ENCODE measurements around the gene NOTCH3.

Gene NOTCH3

DNA sequence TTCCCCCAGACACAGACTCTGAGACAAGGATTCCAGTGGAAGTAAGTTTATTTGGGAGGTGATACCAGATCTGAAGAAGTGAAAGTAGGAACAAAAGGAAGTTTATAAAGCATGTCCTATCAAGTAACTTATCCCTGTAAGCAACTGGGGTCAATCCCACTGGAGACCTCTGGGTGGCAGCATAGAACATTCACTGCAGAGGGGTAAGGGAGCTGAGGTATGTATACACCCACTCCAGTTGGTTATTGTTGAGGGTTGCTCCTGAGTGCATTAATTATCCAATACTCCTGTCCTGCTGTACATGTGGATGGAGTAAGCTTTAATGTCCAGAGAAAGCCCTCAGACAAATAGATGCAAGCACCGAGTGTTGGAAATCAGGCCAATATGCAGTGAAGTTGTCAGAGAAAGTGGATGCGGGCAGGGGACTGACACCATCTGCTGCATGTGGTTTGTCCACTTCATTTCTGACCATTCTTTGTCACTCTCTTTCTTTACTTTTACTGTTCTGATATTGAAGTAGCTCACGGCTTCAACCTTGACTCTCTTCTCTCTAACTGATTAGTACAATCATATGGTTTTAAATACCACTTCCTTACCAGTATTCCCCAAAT, 46.7 kb downstream of the NOTCH3 start:
- H3K4me1 ChIP-seq (ENCODE audit: control insufficient read depth, insufficient read depth, low read length, unreplicated experiment) = no peaks in the 10 kb centered on the region
- H3K27ac ChIP-seq (ENCODE audit: low read depth, low read length) = no peak overlapping the region
- H3K4me3 ChIP-seq (ENCODE audit: low read depth, low read length) = no peak overlapping the region
- no peaks in the 10 kb centered on the region for H3K27me3 ChIP-seq (ENCODE audit: insufficient read depth, low read length)
- H3K79me2 ChIP-seq (ENCODE audit: control insufficient read depth, insufficient read depth, low read length, unreplicated experiment) = no peaks in the 10 kb centered on the region
- peaks cover 7% of the 10 kb centered on the region for H3K36me3 ChIP-seq (ENCODE audit: insufficient read depth, low read length)
- H2AFZ ChIP-seq (ENCODE audit: low read length, unreplicated experiment) = no peak overlapping the region

GRCh38 chr19:15149737-15150136, 51.1 kb downstream of the NOTCH3 start:
- Histone ChIP-seq H3K27me3 (ENCODE audit: insufficient read depth, low read length) (no peaks in the 10 kb centered on the region), H2AFZ (ENCODE audit: low read length, unreplicated experiment) (no peak overlapping the region), H3K36me3 (ENCODE audit: insufficient read depth, low read length) (no peaks in the 10 kb centered on the region), H3K4me3 (ENCODE audit: low read depth, low read length) (no peak overlapping the region), H3K4me1 (ENCODE audit: control insufficient read depth, insufficient read depth, low read length, unreplicated experiment) (no peaks in the 10 kb centered on the region), H3K27ac (ENCODE audit: low read depth, low read length) (no peak overlapping the region), H3K79me2 (ENCODE audit: control insufficient read depth, insufficient read depth, low read length, unreplicated experiment) (no peaks in the 10 kb centered on the region)

- Histone ChIP-seq H3K79me2 (ENCODE audit: control insufficient read depth, insufficient read depth, low read length, unreplicated experiment) (no peaks in the 10 kb centered on the region), H3K27ac (ENCODE audit: low read depth, low read length) (no peak overlapping the region), H3K27me3 (ENCODE audit: insufficient read depth, low read length) (no peaks in the 10 kb centered on the region), H3K4me3 (ENCODE audit: low read depth, low read length) (no peak overlapping the region), H3K36me3 (ENCODE audit: insufficient read depth, low read length) (no peaks in the 10 kb centered on the region), H2AFZ (ENCODE audit: low read length, unreplicated experiment) (no peak overlapping the region), H3K4me1 (ENCODE audit: control insufficient read depth, insufficient read depth, low read length, unreplicated experiment) (no peaks in the 10 kb centered on the region)
Observed at GRCh38 chr19:15147090-15147489, 53.7 kb downstream of the NOTCH3 start.

DNA sequence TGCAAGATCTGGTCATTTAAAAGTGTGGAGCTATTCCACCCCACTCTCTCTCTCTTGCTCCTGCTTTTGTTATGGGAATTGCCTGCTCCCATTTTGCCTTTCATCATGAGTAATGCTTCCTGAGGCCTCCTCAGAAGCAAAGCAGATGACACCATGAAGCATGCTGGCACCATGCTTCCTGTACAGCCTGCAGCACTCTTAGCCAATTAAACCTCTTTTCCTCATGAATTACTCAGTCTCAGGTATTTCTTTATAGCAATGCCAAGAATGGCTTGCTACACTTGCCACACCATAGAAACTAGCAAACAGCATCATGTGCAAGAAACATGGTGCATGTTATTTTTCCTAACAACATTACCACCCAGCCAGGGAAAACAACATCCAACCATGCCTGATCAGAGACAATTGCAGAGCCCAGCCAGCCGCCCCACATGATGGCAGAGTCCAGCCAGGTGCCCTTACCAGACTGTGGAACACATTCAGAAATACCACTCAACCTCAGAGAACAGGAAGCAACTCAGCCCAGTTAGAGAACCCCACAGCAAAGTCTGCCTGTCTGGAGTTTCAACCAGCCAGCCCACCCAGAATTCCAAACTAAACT, 56.6 kb downstream of the NOTCH3 start:
- H3K27me3 ChIP-seq (ENCODE audit: insufficient read depth, low read length) = no peaks in the 10 kb centered on the region
- no peak overlapping the region for H3K27ac ChIP-seq (ENCODE audit: low read depth, low read length)
- no peaks in the 10 kb centered on the region for H3K36me3 ChIP-seq (ENCODE audit: insufficient read depth, low read length)
- H3K4me3 ChIP-seq (ENCODE audit: low read depth, low read length) = no peak overlapping the region
- H3K79me2 ChIP-seq (ENCODE audit: control insufficient read depth, insufficient read depth, low read length, unreplicated experiment) = no peaks in the 10 kb centered on the region
- no peak overlapping the region for H2AFZ ChIP-seq (ENCODE audit: low read length, unreplicated experiment)
- H3K4me1 ChIP-seq (ENCODE audit: control insufficient read depth, insufficient read depth, low read length, unreplicated experiment) = no peaks in the 10 kb centered on the region

GRCh38 chr19:15142313-15142712, 58.5 kb downstream of the NOTCH3 start:
- no peaks in the 10 kb centered on the region for H3K79me2 ChIP-seq (ENCODE audit: control insufficient read depth, insufficient read depth, low read length, unreplicated experiment)
- no peak overlapping the region for H3K27ac ChIP-seq (ENCODE audit: low read depth, low read length)
- H2AFZ ChIP-seq (ENCODE audit: low read length, unreplicated experiment) = no peak overlapping the region
- no peak overlapping the region for H3K4me3 ChIP-seq (ENCODE audit: low read depth, low read length)
- no peaks in the 10 kb centered on the region for H3K27me3 ChIP-seq (ENCODE audit: insufficient read depth, low read length)
- no peaks in the 10 kb centered on the region for H3K36me3 ChIP-seq (ENCODE audit: insufficient read depth, low read length)
- peaks cover 8% of the 10 kb centered on the region for H3K4me1 ChIP-seq (ENCODE audit: control insufficient read depth, insufficient read depth, low read length, unreplicated experiment)

DNA sequence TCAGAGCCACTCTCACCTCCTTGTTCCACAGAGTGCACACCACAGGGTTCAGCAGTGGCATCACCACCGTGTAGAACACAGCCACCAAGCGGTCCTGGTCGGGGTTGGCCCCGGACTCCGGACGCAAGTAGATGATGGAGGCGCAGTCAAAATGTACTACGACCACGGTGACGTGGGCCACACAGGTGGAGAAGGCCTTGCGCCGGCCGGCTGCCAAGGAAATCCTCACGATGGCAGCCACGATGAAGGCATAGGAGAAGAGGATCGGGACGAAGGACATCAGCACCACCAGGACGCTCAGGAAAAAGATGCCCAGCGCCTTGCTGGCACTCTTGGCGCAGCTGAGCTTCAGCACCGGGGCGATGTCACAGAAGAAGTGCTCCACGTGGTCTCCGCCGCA, 59.7 kb downstream of the NOTCH3 start:
- H3K4me3 ChIP-seq (ENCODE audit: low read depth, low read length) = no peak overlapping the region
- H3K27ac ChIP-seq (ENCODE audit: low read depth, low read length) = no peak overlapping the region
- H3K27me3 ChIP-seq (ENCODE audit: insufficient read depth, low read length) = no peaks in the 10 kb centered on the region
- H2AFZ ChIP-seq (ENCODE audit: low read length, unreplicated experiment) = no peak overlapping the region
- peaks cover 8% of the 10 kb centered on the region for H3K4me1 ChIP-seq (ENCODE audit: control insufficient read depth, insufficient read depth, low read length, unreplicated experiment)
- H3K79me2 ChIP-seq (ENCODE audit: control insufficient read depth, insufficient read depth, low read length, unreplicated experiment) = no peaks in the 10 kb centered on the region
- H3K36me3 ChIP-seq (ENCODE audit: insufficient read depth, low read length) = no peaks in the 10 kb centered on the region

GRCh38 chr19:15138427-15138826, 62.4 kb downstream of the NOTCH3 start:
- Histone ChIP-seq H2AFZ (ENCODE audit: low read length, unreplicated experiment) (no peak overlapping the region), H3K79me2 (ENCODE audit: control insufficient read depth, insufficient read depth, low read length, unreplicated experiment) (no peaks in the 10 kb centered on the region), H3K36me3 (ENCODE audit: insufficient read depth, low read length) (no peaks in the 10 kb centered on the region), H3K27me3 (ENCODE audit: insufficient read depth, low read length) (no peaks in the 10 kb centered on the region), H3K4me1 (ENCODE audit: control insufficient read depth, insufficient read depth, low read length, unreplicated experiment) (peaks cover 8% of the 10 kb centered on the region), H3K27ac (ENCODE audit: low read depth, low read length) (no peak overlapping the region), H3K4me3 (ENCODE audit: low read depth, low read length) (no peak overlapping the region)

- no peak overlapping the region for H3K4me3 ChIP-seq (ENCODE audit: low read depth, low read length)
- no peaks in the 10 kb centered on the region for H3K79me2 ChIP-seq (ENCODE audit: control insufficient read depth, insufficient read depth, low read length, unreplicated experiment)
- H3K36me3 ChIP-seq (ENCODE audit: insufficient read depth, low read length) = no peaks in the 10 kb centered on the region
- no peaks in the 10 kb centered on the region for H3K27me3 ChIP-seq (ENCODE audit: insufficient read depth, low read length)
- no peak overlapping the region for H2AFZ ChIP-seq (ENCODE audit: low read length, unreplicated experiment)
- H3K27ac ChIP-seq (ENCODE audit: low read depth, low read length) = no peak overlapping the region
- H3K4me1 ChIP-seq (ENCODE audit: control insufficient read depth, insufficient read depth, low read length, unreplicated experiment) = peaks cover 8% of the 10 kb centered on the region
Observed at GRCh38 chr19:15137777-15138176, 63.0 kb downstream of the NOTCH3 start.

- no peaks in the 10 kb centered on the region for H3K36me3 ChIP-seq (ENCODE audit: insufficient read depth, low read length)
- H2AFZ ChIP-seq (ENCODE audit: low read length, unreplicated experiment) = no peak overlapping the region
- H3K27ac ChIP-seq (ENCODE audit: low read depth, low read length) = no peak overlapping the region
- no peak overlapping the region for H3K4me3 ChIP-seq (ENCODE audit: low read depth, low read length)
- H3K79me2 ChIP-seq (ENCODE audit: control insufficient read depth, insufficient read depth, low read length, unreplicated experiment) = no peaks in the 10 kb centered on the region
- H3K27me3 ChIP-seq (ENCODE audit: insufficient read depth, low read length) = no peaks in the 10 kb centered on the region
- peaks cover 8% of the 10 kb centered on the region for H3K4me1 ChIP-seq (ENCODE audit: control insufficient read depth, insufficient read depth, low read length, unreplicated experiment)
Observed at GRCh38 chr19:15136234-15136954, 64.4 kb downstream of the NOTCH3 start.

DNA sequence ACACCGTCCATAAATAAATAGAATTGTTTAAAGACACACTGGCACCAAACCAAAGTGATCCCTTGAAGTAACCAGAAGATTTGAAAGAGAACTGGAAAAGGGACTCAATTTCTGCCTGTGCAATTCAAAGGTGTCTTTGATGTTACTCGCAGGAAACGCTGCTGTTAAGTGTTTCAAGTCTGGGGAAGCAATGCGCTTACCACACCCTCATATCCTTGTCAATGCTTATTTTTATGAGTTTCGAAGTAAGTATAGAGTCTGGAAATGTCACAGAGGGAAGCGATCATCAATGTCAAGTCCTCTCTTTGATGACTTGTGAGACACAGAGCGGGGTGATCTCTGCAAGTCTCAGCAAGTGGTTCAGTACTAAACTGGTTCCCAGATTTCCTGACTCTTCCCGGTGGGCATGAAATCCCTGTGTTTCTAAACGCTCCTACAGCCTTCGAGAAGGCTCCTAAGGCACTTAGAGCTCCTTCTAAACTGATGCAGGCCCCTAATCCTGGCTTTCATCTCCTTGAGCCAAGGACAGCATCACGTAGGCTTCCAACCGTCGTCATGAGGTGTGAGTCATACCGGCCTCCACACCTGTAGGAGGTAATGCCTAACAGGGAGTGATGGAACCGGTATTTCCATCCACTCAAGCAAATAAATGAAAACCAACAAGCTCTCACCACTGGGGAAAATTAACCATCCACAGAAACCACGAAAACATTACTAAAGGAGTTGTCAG, 70.8 kb downstream of the NOTCH3 start:
- no peak overlapping the region for H3K4me3 ChIP-seq (ENCODE audit: low read depth, low read length)
- no peak overlapping the region for H3K27ac ChIP-seq (ENCODE audit: low read depth, low read length)
- H3K79me2 ChIP-seq (ENCODE audit: control insufficient read depth, insufficient read depth, low read length, unreplicated experiment) = no peaks in the 10 kb centered on the region
- no peaks in the 10 kb centered on the region for H3K27me3 ChIP-seq (ENCODE audit: insufficient read depth, low read length)
- peaks cover 4% of the 10 kb centered on the region for H3K4me1 ChIP-seq (ENCODE audit: control insufficient read depth, insufficient read depth, low read length, unreplicated experiment)
- no peak overlapping the region for H2AFZ ChIP-seq (ENCODE audit: low read length, unreplicated experiment)
- H3K36me3 ChIP-seq (ENCODE audit: insufficient read depth, low read length) = no peaks in the 10 kb centered on the region
